ENCODE measurements around the gene MAST1.
"Not testable (repeated sequence)": the region's sequence is repeated elsewhere in the genome, so short reads cannot be mapped to it uniquely, and the experiment has no call there.

MAST1 gene

DNA sequence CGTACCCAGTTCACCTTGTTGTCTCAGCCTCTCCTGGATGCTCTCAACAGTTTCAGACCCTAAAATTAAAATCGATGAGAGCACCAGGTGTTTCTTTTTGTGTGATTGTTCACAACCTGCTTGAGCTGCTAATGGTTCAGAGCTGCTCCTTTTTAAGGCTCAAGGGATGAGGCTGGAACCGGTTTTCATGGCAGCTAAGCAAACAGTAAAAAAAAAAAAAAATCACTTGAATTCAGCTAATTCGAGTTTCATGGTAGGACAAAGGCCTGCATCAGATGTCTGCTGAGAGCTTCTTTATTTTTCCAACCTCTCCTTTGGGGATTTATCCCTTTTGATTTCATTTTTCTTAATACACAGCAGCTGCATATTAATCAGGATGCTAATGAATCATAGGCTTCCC is 74.3 kb downstream of the MAST1 start:
- DNase-seq, result no peak

GRCh38 chr19:12913011-12913561 is 74.8 kb downstream of the MAST1 start:
- peak; percentile 88 for DNase-seq

DNA sequence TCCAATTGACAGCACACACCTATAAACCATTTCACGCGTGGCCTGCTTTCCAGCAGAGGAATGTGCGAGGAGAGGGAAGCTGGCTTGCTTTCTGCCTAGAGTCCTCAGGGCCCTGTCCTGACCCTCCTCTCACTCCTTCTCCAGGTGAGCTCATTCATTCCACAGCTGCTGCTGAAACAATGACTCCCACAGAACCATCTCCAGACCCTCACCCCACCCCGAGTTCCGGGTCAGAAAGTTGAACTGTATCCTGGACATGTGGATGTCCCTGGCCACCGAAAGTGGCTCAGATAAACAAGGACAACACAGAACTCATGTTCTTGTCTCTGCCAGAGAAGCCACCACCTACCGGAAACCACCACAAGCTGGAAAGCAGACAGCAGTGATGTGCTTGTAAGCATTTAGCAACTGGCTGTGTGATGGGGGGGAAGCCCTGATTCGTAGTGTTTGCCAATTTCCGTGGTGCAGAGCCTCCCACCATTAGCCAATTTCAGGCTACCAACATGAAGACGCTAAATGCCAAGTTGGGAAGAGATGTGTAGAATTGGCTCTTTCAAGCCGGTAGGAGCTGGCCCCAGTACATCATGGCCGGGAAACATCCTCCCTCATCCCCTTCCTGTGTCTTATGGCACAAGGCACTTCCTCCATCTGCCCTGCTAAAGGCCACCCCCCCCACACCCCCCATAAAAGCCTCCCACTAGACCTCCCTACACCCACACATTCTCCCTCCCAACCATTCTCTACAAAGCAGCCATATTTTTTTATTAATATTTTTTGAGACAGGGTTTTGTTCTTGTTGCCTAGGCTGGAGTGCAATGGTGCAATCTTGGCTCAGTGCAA is 75.8 kb downstream of the MAST1 start:
- peak; percentile 65 for DNase-seq

- DNase-seq, result not testable (repeated sequence)
Observed at GRCh38 chr19:12915860-12916259, 77.5 kb downstream of the MAST1 start.

- peak; percentile 33 for DNase-seq
Observed at GRCh38 chr19:12918253-12918652, 79.9 kb downstream of the MAST1 start.

GRCh38 chr19:12921047-12921446 is 82.7 kb downstream of the MAST1 start:
- peak; percentile 8 for DNase-seq

DNA sequence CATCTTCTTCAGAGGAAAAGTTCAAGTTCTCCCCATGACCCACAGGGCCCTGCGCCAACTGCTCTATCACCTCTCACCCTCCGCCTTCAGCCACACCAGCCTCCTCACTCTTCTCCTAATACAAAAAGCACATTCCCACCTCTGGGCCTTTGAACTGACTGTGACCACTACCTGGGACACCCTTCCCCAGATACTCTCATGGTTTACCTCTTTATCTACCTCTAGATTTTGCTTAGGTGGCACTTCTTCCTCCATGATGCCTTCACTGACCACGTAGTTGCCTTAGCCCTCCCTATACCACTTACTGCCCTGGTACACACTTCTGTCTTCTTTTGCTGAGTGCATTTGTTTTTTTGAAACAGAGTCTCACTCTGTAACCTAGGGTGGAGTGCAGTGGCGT is 84.6 kb downstream of the MAST1 start:
- no peak for DNase-seq

Data from left hindlimb (tissue), 1 donor.